Bone marrow (tissue), 2 donors: ENCODE results near the gene TLE5.
"Not testable (repeated sequence)": the region's sequence is repeated elsewhere in the genome, so short reads cannot be mapped to it uniquely, and the experiment has no call there.

Experiments
- DNase-seq, 2 donors: peaks; one replicate each; lab custom pipeline; 2025; lab: John Stamatoyannopoulos, UW

TLE5 gene

GRCh38 chr19:3061182-3062161 lies 823 bp downstream of the TLE5 start:
- DNase-seq: peak; percentile 37 to 47

- DNase-seq: no peak
Observed at GRCh38 chr19:3060857-3061181, 1.5 kb downstream of the TLE5 start.

GRCh38 chr19:3059653-3060052 lies 2.6 kb downstream of the TLE5 start:
- no peak for DNase-seq

GRCh38 chr19:3058821-3059314 lies 3.4 kb downstream of the TLE5 start:
- DNase-seq: no peak

- DNase-seq: no peak
Observed at GRCh38 chr19:3058009-3058820, 4.1 kb downstream of the TLE5 start.

GRCh38 chr19:3057275-3057714 lies 5.0 kb downstream of the TLE5 start:
- DNase-seq: no peak

GRCh38 chr19:3056417-3057088 lies 5.7 kb downstream of the TLE5 start:
- no peak for DNase-seq

GRCh38 chr19:3055741-3056416 lies 6.4 kb downstream of the TLE5 start:
- DNase-seq: no peak

- no peak for DNase-seq
Observed at GRCh38 chr19:3054972-3055740, 7.1 kb downstream of the TLE5 start.

- DNase-seq: no peak
Observed at GRCh38 chr19:3054265-3054971, 7.9 kb downstream of the TLE5 start.

- no peak for DNase-seq
Observed at GRCh38 chr19:3053780-3054179, 8.5 kb downstream of the TLE5 start.

- DNase-seq: no peak
Observed at GRCh38 chr19:3053218-3053621, 9.1 kb downstream of the TLE5 start.

GRCh38 chr19:3050016-3050415 lies 12.3 kb downstream of the TLE5 start:
- DNase-seq: not testable (repeated sequence)

- DNase-seq: no peak
Observed at GRCh38 chr19:3049089-3049488, 13.2 kb downstream of the TLE5 start.

GRCh38 chr19:3048190-3048533 lies 14.1 kb downstream of the TLE5 start:
- DNase-seq: no peak

GRCh38 chr19:3047496-3048189 lies 14.7 kb downstream of the TLE5 start:
- DNase-seq: peak; percentile 4 to 79

GRCh38 chr19:3046698-3047495 lies 15.4 kb downstream of the TLE5 start:
- DNase-seq: no peak

- no peak for DNase-seq
Observed at GRCh38 chr19:3045885-3046697, 16.2 kb downstream of the TLE5 start.
